B cell (primary cell): ENCODE measurements around the gene PTPN20.

Source experiments
- CTCF ChIP-seq: fragments of 200-600 bp; IDR thresholded peaks from one replicate; pipeline ENCODE4 v1.8.0; 2022; ENCODE audit warnings: antibody characterized with exemption, mild to moderate bottlenecking
- EZH2 ChIP-seq: IDR thresholded peaks from 2 replicates; pipeline ENCODE4 v1.6.1; 2012; ENCODE audit warnings: borderline replicate concordance, low read depth, mild to moderate bottlenecking, moderate library complexity, low read length; ENCODE audit not compliant: insufficient read depth, poor library complexity, severe bottlenecking

- TF ChIP-seq CTCF = no peak
- TF ChIP-seq EZH2 = no peak
These were observed 81.8 kb downstream of the PTPN20 start for GRCh38 chr10:46992803-46993561.
